GM18526 (cell line): ENCODE measurements around the gene LCP1.

Source experiments
- POLR2A ChIP-seq: IDR thresholded peaks from 3 replicates; pipeline ENCODE4 v1.6.1; 2011; ENCODE audit not compliant: insufficient read length; ENCODE audit errors: extremely low read depth

LCP1 gene

DNA sequence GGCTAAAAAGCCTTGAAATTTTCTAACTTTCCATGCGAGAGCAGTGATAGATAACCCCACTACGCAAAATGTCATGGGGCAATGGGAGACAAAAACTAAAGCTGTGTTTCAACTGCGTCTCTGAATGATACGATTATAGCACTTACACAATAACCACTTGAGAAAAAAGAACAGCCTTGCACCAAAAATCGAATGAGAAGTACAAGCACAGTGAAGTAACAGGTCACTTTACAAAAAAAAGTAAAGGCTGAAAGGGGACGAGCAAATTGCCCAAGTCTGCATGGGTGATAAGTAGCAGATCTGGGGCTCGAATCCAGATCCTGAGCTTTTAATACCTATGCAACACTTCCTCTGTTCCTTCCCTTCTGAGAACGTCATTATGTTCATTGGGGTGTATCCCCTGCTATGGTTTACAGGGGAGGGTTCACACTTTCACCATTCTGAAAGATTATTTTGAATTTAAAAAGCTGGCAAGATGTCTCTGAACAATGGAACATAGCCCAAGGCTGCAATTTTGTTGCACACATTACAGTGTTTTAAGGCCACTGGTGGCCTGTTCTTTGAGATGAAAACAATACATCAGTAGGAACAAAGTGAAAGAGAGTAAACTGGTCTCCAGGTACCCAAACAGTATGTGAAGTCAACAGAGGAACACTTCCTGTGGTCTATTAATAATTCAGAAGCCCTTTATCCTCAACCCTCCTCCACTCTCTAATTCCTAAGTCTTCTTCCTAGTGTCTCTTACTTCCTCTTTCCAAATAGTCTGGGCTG is 80.3 kb downstream of the LCP1 start:
- no peak for TF ChIP-seq POLR2A

DNA sequence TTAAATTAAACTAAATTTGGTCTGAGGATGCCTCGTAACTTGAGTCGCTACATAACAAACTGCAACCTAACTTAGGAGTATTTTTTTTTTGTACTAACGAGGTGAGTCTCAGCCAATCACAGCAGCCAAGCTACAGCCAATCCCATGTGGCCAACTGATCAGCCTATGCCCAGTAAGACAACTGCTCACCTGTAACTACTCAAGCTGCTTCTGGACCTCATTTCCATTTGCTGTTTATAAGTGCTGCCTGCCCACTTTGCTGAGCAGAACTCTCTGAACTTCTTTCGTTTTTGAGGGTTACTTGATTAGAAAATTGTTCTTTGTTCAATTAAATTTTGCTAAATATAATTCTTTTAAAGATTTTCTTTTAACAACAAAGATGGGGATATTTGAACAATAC is 81.0 kb downstream of the LCP1 start:
- no peak for TF ChIP-seq POLR2A

DNA sequence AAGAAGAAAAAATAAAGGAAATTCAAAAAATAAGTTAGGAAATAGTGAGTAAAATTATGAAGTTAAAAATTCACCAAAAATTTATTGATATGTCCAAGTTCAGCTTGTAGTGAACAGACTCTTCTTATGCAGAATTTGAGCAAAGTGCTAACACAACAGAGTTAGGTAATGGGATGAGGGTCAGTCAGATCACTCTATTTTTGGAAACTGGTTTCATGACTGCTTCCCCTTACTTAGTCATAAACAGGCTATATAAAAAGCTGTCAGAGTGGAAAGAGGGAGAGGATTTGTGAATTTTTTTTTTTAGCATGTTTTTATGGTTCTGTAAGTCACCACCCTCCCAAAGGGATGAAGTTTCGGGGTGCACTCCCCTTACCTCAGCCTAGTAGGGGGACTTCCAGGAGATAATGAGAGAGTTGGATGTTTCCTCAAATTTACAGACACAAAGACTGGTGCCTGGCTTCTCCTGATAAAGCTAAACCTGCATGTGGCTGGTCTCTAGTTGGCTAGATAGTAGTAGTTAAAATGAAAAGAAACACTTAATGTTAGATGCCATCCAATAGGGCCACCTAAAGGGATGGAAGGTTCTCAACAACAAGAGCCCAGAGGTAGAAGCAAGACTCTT is 81.7 kb downstream of the LCP1 start:
- TF ChIP-seq POLR2A: no peak

DNA sequence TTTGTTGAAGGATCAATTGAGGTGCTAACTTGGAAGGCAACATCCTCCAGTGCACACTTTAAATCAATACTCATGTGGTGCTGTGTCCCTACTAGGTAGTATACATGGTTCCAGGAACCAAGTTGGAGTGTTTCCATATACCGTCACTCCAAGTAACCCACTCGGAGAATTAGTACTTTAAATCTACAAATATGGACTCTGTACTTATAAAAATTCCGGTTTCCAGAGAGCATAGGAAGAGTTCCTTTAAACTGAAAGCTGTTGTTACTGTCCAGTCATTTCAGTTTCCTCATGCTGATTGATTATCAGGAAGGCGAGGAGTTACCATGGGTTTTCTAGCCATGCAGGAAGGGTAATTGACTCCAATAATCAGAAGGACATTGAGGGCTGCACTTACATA is 84.3 kb downstream of the LCP1 start:
- TF ChIP-seq POLR2A: no peak

DNA sequence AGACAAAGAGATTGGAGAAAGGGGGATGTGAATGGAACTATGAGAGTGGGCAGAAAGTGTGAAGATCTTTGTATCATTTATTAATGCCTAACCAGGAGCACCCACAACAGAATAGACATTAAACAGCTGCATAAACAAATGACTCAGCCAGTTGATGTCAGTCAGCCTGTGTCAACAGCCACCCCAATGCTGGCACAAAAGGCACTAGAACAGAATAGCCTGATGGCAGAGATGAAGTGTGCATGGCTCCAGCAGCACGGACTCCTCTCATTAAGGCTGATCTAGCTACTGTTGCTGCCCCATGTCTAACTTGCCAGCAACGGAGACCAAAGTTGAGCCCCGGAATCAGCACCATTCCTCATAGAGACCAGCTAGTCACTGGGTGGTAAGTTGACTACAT is 85.0 kb downstream of the LCP1 start:
- no peak for TF ChIP-seq POLR2A

DNA sequence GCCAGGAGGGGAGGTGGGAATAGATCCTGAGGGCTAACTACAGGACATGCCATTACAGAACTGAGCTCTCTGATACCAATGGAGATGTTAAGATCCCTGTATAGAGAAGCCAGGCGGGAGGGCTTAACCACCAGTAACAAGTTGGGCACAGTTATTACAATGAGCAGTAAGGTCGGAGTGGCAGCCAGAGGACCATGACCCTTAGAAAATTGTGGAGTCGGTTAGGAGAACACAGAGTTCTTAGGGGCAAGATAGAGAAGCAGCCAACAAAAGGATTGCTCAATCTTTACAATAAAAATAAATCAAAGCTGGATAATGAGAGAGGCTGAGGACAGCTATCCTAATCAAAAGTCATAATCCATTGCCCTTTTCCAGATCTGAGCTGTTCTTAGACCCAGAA is 87.5 kb downstream of the LCP1 start:
- no peak for TF ChIP-seq POLR2A

DNA sequence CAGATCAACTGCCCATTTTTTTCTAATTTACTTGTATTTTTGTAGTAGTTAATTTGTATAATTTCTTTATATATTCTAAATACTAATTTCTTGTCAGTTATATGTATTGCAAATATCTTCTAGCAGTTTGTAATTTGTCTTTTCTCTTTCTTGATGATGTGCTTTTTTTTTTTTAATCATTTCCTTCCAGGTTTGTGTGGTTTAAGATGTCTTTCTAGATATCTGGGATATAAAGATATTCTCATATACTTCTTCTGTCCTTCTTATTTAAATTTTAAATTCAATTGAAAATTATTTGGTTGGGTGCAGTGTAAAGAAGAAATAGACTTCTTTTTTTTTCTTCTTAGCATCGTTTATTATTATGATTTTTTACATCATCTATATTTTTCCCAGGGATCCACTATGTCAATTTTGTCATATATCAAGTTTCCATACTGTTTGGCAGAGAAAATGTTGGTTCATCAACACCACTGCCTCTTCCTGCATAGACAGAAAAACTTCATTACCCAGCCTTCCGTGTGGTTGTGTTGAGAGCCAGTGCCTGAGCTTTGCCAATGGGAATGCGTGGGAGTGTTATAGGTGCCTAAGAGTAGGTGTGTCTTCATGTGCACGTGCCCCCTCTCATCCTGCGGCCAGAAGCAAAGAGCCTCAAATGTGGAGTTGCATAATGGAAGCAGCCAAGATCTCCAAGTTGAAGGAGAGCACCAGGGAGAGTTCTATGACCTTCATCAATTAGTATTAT is 93.0 kb downstream of the LCP1 start:
- no peak for TF ChIP-seq POLR2A

DNA sequence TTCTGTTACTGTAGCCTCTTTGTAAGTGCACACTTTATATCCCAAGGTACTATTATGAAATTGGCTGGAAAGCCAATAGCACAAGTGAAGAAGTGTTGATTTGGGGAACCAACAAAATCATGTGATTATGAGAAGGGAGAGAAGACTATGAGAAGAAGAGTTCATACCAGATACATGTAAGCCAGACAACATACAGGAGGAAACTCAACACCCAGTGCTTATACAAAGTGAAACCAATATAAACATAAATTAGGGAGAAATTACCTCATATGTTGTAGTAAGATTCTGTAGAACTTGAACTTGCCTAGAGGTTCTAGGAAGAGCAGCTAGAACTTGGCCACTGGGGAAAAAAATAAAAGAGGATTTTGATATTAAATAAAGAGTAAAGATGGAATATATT is 94.5 kb downstream of the LCP1 start:
- no peak for TF ChIP-seq POLR2A

DNA sequence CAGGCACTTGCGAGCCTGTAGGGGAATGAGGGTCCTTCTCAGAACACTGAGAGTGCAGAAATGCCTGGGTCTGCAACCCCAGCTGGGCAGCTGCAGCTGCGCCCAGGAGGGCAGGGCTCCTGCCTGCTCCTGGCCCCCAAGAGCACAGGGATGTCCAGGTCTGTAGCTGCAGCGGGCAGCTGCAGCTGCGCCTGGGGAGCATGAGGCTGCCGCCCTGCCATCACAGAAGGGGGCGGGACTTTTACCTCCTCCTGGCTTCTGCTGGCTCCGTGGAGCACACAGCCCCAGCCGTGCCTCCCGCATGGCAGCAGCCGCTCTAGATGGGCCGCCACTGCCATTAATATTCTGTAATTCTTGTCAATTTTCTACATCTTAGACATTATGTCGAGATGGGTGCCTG is 95.0 kb downstream of the LCP1 start:
- TF ChIP-seq POLR2A: no peak

DNA sequence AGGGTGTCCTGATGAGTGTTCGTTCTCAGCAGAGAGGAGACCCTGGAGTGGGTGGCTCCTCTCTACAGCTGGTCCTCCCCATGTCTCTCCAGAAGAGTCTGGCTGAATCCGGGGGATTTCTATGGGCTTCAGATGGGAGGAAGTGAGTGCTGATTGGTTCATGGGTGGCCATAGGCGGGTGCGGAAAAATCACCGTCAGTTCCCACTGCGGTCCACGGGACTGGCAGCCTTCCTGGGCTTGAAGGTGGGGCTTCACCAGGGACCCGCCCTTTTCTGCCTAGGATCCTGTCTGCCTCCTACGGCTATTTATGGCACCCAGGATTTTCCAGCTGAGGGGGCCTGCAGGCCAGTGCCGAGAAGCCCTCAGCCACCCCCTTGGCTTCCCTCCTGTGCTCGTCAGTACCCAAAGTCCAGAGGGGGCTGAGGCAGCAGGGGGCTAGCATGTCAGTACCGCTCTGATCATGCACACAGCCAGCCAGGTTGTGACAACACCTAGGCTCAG is 95.5 kb downstream of the LCP1 start:
- no peak for TF ChIP-seq POLR2A

DNA sequence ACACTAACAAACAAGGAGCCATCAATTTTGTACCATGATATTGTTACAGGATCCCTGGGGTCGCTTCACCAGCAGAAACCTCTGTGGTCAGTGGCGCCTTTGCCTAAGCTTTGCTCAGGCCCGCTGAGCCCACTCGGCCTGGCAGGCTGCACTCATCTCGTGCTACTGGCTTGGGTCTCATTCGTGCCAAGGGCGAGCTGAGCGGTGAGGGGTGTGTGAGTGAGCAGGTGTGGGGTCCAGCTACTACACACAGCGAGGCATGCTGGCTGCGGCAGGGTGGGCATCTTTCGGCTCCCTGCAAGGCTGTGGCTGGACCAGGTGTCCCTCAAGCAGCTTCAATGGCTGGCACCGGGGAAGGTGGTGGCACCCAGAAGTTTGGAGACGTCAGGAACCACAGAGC is 96.2 kb downstream of the LCP1 start:
- TF ChIP-seq POLR2A: no peak

DNA sequence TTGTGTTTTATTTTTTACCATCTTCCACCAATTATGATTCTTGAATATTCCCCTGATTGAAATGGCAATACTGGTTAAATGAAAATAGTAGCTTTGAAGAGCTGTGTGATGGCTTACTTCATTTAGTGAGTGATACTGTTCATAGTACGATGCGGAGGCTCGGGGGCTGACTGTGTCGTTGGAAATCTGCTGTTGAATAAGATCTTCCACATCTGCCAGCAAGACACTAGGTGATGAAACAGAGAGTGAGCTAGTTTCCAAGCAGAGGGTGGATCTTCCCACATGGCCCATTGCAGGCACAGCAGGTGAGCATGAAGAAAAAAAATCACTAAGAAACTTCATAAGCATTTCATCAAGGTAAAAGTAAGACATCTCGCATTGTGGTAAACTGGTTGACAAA is 99.7 kb downstream of the LCP1 start:
- no peak for TF ChIP-seq POLR2A

DNA sequence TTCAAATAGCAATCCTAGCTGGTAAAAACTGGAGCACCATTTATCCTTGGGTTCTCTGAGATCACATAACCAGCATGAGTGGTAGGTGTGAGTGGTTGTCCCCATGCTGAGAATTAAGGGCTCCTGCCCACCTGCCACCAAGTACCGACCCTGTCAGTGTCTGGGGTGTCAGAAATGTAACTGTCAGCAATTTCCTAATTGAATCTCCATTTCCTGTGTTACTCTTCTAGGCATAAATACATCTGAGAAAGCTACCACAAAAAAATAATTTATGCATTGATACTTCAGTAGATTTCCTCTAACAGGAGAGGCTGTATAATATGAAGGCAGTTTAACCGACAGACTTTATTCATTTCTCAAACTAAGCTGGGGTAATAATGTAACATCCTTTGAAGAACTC is 102.2 kb downstream of the LCP1 start:
- no peak for TF ChIP-seq POLR2A

DNA sequence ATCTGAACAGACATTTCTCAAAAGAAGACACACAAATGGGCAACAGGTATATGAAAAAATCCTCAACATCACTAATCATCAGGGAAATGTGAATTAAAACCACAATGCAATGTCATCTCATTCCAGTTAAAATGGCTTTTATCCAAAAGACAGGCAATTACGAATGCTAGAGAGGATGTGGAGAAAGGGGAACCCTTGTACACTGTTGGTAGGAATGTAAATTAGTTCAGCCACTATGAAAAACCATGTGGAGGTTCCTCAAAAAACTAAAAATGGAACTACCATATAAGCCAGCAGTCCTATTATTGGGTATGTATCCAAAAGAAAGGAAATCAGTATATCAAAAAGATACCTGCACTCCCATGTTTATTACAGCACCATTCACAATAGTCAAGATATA is 104.7 kb downstream of the LCP1 start:
- TF ChIP-seq POLR2A: no peak

DNA sequence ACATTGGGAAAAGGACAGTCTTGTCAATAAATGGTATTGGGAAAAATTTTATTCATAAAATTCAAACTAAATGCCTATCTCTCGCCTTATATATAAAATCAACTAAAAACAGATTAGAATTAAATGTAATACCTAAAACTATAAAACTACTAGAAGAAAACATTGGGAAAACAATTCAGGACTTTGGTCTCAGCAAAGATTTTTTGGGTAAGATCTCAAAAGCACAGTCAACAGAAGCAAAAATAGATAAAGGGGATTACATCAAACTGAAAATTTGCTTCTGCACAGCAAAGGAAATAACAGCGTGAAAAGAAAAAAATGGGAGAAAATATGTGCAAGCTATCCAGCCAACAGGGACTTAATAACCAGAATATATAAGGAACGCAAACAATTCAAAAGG is 105.2 kb downstream of the LCP1 start:
- TF ChIP-seq POLR2A: no peak
